Osteocyte (in vitro differentiated cells): ENCODE results near the gene BDKRB2. TPM values are rescaled to one million over a fixed set of nuclear protein-coding genes. Genes with fewer than 3 reads are reported as not detected.

Source experiments
- DNase-seq: peaks from one replicate; pipeline ENCODE4 v3.0.0; 2021; ENCODE audit warnings: mixed read lengths; ENCODE audit not compliant: unreplicated experiment; ENCODE audit errors: extremely low spot score
- H3K27ac Mint-ChIP-seq: one replicate; pipeline ENCODE4 v1.8.0; 2021; ENCODE audit warnings: mild to moderate bottlenecking, mixed read lengths; ENCODE audit not compliant: unreplicated experiment
- H3K27me3 Mint-ChIP-seq: one replicate; pipeline ENCODE4 v1.8.0; 2021; ENCODE audit warnings: mixed read lengths; ENCODE audit not compliant: unreplicated experiment
- H3K36me3 Mint-ChIP-seq: one replicate; pipeline ENCODE4 v1.8.0; 2021; ENCODE audit warnings: mixed read lengths; ENCODE audit not compliant: unreplicated experiment
- H3K4me1 Mint-ChIP-seq: one replicate; pipeline ENCODE4 v1.8.0; 2021; ENCODE audit warnings: mixed read lengths; ENCODE audit not compliant: unreplicated experiment
- H3K4me3 Mint-ChIP-seq: one replicate; pipeline ENCODE4 v1.8.0; 2021; ENCODE audit warnings: mild to moderate bottlenecking, moderate library complexity, mixed read lengths; ENCODE audit not compliant: unreplicated experiment
- H3K9me3 Mint-ChIP-seq: one replicate; pipeline ENCODE4 v1.8.0; 2021; ENCODE audit warnings: mixed read lengths; ENCODE audit not compliant: unreplicated experiment
- CTCF ChIP-seq: fragments of 200-600 bp; sonication (generic); IDR thresholded peaks from 2 replicates; pipeline ENCODE4 v1.5.0; 2021; ENCODE audit warnings: antibody characterized with exemption, mild to moderate bottlenecking, moderate library complexity
- total RNA-seq: library from RNA; stranded (reverse); gene quantifications from 2 replicates; pipeline ENCODE4 v1.2.1, GENCODE V29; 2021

The BDKRB2 gene
- total RNA-seq, 1 donor from 2014 or later, result 0.40 TPM

DNA sequence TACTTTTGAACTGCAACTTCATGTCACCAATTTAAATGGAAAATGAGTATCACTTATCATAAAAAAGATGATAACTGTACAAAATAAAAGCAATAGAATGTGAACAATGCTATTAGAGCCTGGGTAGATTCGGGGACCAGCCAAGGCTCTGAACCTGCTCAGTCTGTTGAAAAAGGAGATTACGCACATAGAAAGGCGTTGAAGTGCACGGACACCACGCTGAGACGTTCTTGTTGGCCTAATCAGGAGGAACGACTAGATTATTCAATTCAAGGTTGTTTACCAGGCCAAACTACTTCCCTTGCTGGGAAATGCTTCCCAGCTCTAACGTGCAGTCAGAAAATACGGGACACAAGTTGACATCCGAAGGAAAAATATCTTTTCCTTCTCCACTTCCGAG, 27.9 kb downstream of the BDKRB2 start:
- no peaks in the 10 kb centered on the region for H3K36me3 Mint-ChIP-seq
- no peak overlapping the region for H3K4me3 Mint-ChIP-seq
- DNase-seq, result no peak
- no peaks in the 10 kb centered on the region for H3K4me1 Mint-ChIP-seq
- no peaks in the 10 kb centered on the region for H3K27me3 Mint-ChIP-seq
- TF ChIP-seq CTCF, result no peak
- H3K27ac Mint-ChIP-seq, result no peak overlapping the region
- no peaks in the 10 kb centered on the region for H3K9me3 Mint-ChIP-seq

- no peaks in the 10 kb centered on the region for H3K36me3 Mint-ChIP-seq
- no peak overlapping the region for H3K27ac Mint-ChIP-seq
- H3K9me3 Mint-ChIP-seq, result no peaks in the 10 kb centered on the region
- no peak for DNase-seq
- H3K4me1 Mint-ChIP-seq, result no peaks in the 10 kb centered on the region
- H3K4me3 Mint-ChIP-seq, result no peak overlapping the region
- no peak for TF ChIP-seq CTCF
- H3K27me3 Mint-ChIP-seq, result no peaks in the 10 kb centered on the region
Observed at GRCh38 chr14:96233661-96234060, 29.0 kb downstream of the BDKRB2 start.

- Mint-ChIP-seq H3K9me3 (no peaks in the 10 kb centered on the region), H3K36me3 (no peaks in the 10 kb centered on the region), H3K27me3 (no peaks in the 10 kb centered on the region), H3K27ac (no peak overlapping the region), H3K4me3 (no peak overlapping the region), H3K4me1 (no peaks in the 10 kb centered on the region)
- no peak for TF ChIP-seq CTCF
- no peak for DNase-seq
Observed at GRCh38 chr14:96235426-96235825, 30.8 kb downstream of the BDKRB2 start.

DNA sequence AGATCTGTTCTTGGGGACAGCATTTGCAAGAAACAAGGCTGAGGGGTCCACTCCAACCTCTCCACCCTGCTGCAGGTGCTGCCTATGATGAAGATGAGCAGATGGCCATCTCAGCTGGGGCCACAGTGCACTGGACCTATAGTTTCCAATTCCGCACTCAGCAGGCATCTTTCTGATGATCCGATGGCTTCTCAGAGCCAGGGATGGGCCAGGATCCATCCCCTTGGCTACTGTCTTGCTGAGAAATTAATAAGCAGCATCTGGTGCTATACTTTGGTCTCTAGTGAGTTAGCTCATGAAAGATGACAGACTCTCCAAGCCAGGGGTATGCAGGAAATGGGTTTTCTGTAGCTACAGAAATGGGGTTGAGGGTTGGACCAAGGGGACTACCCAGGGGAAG, 33.0 kb downstream of the BDKRB2 start:
- H3K36me3 Mint-ChIP-seq, result no peaks in the 10 kb centered on the region
- H3K9me3 Mint-ChIP-seq, result no peaks in the 10 kb centered on the region
- TF ChIP-seq CTCF, result no peak
- H3K4me1 Mint-ChIP-seq, result no peaks in the 10 kb centered on the region
- no peak for DNase-seq
- peaks cover 5% of the 10 kb centered on the region for H3K27me3 Mint-ChIP-seq
- H3K4me3 Mint-ChIP-seq, result no peak overlapping the region
- no peak overlapping the region for H3K27ac Mint-ChIP-seq

DNA sequence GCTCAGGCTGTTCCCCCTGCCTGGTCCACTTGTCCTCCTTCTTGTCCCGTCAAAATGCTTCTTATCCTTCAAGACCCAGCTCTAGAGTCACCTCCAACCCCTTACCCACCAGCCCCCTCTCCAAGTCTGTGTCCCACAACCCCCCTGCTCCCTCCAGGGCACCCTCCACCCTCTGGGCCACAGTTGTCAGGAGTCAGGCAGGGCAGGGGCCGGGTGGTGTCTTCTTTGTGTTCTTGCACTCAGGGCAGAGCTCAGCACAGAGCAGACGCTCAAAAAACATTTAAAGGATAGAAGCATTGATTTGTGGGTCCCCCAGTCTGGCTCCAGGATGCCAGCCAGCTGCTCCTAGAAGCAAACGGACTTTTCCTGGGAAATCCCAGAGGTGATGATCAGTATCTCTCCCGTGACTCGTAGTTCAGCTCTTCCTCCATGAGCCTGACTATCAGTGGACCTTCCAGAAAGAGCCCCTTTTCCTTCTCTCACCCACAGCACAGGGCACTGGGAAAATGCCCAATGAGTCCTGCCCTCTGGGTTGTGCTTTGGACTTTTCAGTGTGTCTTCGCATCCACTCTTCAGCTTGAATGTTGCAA, 34.1 kb downstream of the BDKRB2 start:
- H3K4me1 Mint-ChIP-seq, result no peaks in the 10 kb centered on the region
- H3K9me3 Mint-ChIP-seq, result no peaks in the 10 kb centered on the region
- peaks cover 6% of the 10 kb centered on the region for H3K27me3 Mint-ChIP-seq
- H3K27ac Mint-ChIP-seq, result no peak overlapping the region
- no peak for TF ChIP-seq CTCF
- no peak for DNase-seq
- no peaks in the 10 kb centered on the region for H3K36me3 Mint-ChIP-seq
- no peak overlapping the region for H3K4me3 Mint-ChIP-seq
